Prostate gland (tissue), 2 donors: Measurements from ENCODE around the gene UBASH3B. TPM values are rescaled to one million over a fixed set of nuclear protein-coding genes. Genes with fewer than 3 reads are reported as not detected.

Experiments
- DNase-seq: peaks from one replicate; pipeline ENCODE4 v3.0.0-alpha.2; 2019; ENCODE audit warnings: low spot score
- H3K27ac ChIP-seq, 2 donors: fragments of 200-600 bp; sonication (generic); 2 replicates each; pipeline ENCODE4 v1.5.1; 2017 to 2019
- H3K27me3 ChIP-seq: fragments of 200-600 bp; sonication (generic); replicated peaks from 2 replicates; pipeline ENCODE4 v1.5.1; 2019; ENCODE audit not compliant: insufficient read depth
- H3K36me3 ChIP-seq, 2 donors: fragments of 200-600 bp; sonication (generic); 1 replicate in 1 of 2; 2 replicates in 1 of 2; pipeline versions ENCODE4 v1.5.1 to v1.8.1; 2017 to 2019
- H3K4me1 ChIP-seq: fragments of 200-600 bp; sonication (generic); replicated peaks from 2 replicates; pipeline ENCODE4 v1.5.1; 2019
- H3K4me3 ChIP-seq, 2 donors: fragments of 200-600 bp; sonication (generic); 2 replicates each; pipeline ENCODE4 v1.5.1; 2017 to 2019
- H3K9me3 ChIP-seq: fragments of 200-600 bp; sonication (generic); 2 replicates; pipeline ENCODE4 v1.5.1; 2017
- POLR2A ChIP-seq: fragments of 450-650 bp; IDR thresholded peaks from one replicate; pipeline ENCODE4 v1.6.1; 2016; ENCODE audit warnings: antibody characterized with exemption, mild to moderate bottlenecking
- POLR2AphosphoS5 ChIP-seq: sonication (generic); formaldehyde crosslinking; IDR thresholded peaks from one replicate; pipeline ENCODE4 v1.6.1; 2017; ENCODE audit warnings: antibody characterized with exemption
- WGBS: methylation state at CpG from one replicate; pipeline ENCODE4 v1.1.5; 2018; 5-methylcytosine and 5-hydroxymethylcytosine counted together
- intact Hi-C: fragments of 100-400 bp; cut with DNase I; formaldehyde crosslinking; loops from one replicate; pipeline ENCODE4 v1.14.2; 2022
- total RNA-seq, 2 donors: library from RNA; depleted of rRNA; stranded (reverse); fragments of >200 nt; gene quantifications; one replicate each; pipeline ENCODE4 v1.1.0, GENCODE V29; 2016
- TF ChIP-seq, protein P1 (sequence below), 4 experiments: fragments of 200-600 bp in 2 of 4; fragments of 450-650 bp in 2 of 4; sonication (generic) in 2 of 4; IDR thresholded peaks; 1 replicate in 3 of 4; 2 replicates in 1 of 4; pipeline ENCODE4 v1.5.1; 2016 to 2019; ENCODE audit warnings: antibody characterized with exemption in 4 of 4, mild to moderate bottlenecking in 2 of 4, moderate library complexity in 2 of 4

The UBASH3B gene
- total RNA-seq, 2 donors from 2014 or later, result 1.9 to 9.9 TPM

DNA sequence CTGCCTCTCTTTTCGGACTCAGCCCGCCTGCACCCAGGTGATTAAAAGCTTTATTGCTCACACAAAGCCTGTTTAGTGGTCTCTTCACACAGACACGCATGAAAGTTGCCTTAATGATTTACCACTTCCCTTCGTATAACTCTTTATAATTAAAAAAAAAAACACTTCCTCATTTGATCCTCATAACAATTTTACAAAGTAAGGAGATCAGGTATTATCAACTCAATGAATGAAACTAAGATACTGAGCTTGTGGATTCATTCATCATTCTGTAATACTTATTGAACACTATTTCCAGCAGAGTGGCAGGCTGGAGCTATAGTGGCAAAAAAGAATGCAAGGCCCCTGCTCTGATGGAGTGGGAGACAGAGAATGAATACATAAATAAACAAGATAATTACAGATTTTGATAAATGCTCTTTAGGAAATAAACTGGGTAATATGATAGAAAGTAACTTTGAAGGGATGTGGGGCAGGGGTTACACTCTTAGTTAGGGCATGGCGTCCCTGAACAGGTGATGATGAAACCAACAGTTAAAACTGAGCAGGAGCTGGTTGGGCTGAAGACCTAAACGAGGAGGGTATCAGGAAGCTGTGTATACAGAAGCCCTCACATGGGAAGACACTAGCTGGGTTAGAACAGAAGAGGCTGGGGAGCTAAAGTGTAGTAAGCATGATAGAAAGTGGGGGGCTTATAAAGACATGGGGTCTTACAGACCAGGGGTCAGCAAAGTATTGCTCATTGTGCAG lies 177.4 kb downstream of the UBASH3B start:
- H3K36me3 ChIP-seq, result no peaks in the 10 kb centered on the region
- H3K9me3 ChIP-seq, result no peaks in the 10 kb centered on the region
- no peaks in the 10 kb centered on the region for H3K27me3 ChIP-seq
- no peaks in the 10 kb centered on the region for H3K4me1 ChIP-seq
- no peak overlapping the region for H3K27ac ChIP-seq
- no peak overlapping the region for H3K4me3 ChIP-seq
- TF ChIP-seq POLR2A (no peak), POLR2AphosphoS5 (no peak)
- TF ChIP-seq, protein P1, sequence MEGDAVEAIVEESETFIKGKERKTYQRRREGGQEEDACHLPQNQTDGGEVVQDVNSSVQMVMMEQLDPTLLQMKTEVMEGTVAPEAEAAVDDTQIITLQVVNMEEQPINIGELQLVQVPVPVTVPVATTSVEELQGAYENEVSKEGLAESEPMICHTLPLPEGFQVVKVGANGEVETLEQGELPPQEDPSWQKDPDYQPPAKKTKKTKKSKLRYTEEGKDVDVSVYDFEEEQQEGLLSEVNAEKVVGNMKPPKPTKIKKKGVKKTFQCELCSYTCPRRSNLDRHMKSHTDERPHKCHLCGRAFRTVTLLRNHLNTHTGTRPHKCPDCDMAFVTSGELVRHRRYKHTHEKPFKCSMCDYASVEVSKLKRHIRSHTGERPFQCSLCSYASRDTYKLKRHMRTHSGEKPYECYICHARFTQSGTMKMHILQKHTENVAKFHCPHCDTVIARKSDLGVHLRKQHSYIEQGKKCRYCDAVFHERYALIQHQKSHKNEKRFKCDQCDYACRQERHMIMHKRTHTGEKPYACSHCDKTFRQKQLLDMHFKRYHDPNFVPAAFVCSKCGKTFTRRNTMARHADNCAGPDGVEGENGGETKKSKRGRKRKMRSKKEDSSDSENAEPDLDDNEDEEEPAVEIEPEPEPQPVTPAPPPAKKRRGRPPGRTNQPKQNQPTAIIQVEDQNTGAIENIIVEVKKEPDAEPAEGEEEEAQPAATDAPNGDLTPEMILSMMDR (IDR thresholded peaks at IDR 0.05), result no peak
- intact Hi-C loops, result no loop called here
- WGBS, result 61% methylated on average over 6 of the region's 6 CpGs
- no peak for DNase-seq

DNA sequence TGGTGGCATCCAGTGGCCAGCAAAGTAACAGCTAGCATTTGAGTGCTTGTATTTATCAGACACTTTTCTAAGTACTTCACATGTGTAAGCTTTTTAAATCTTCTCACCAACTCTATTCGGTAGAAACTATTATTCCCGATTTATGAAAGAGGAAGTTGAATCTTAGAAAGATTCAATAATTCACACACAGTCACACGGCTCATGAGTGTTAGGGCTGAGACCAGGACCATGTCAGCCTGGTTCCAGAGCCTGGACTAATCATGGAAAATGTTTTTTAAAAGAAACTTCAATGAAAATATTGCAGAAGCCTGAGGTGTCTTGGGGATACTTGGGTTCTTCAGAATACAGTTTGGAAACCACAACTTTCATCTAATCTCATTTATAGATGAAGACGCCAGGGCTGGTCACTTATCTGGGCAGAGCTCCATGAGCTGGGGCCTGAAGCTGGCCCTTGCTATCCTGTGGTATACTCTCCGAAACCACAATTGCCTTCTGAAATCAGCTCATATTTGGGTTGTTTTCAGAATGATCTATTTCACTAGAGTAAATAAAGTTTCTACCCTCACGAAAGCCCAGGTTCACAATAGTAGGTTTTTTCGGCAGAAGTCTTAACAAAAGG lies 178.4 kb downstream of the UBASH3B start:
- DNase-seq, result no peak
- H3K4me1 ChIP-seq, result no peaks in the 10 kb centered on the region
- WGBS, result 83% methylated on average over 7 of the region's 7 CpGs
- no peak overlapping the region for H3K4me3 ChIP-seq
- TF ChIP-seq, protein P1 (IDR thresholded peaks at IDR 0.05), result no peak
- TF ChIP-seq POLR2A, result no peak
- TF ChIP-seq POLR2AphosphoS5, result no peak
- intact Hi-C loops, result no loop called here
- no peaks in the 10 kb centered on the region for H3K27me3 ChIP-seq
- no peaks in the 10 kb centered on the region for H3K9me3 ChIP-seq
- H3K27ac ChIP-seq, result no peak overlapping the region
- no peaks in the 10 kb centered on the region for H3K36me3 ChIP-seq

GRCh38 chr11:122836916-122837315 lies 181.4 kb downstream of the UBASH3B start:
- no peaks in the 10 kb centered on the region for H3K36me3 ChIP-seq
- H3K4me1 ChIP-seq, result no peaks in the 10 kb centered on the region
- no peak overlapping the region for H3K27ac ChIP-seq
- no peaks in the 10 kb centered on the region for H3K27me3 ChIP-seq
- intact Hi-C loops, result no loop called here
- TF ChIP-seq POLR2A (no peak), POLR2AphosphoS5 (no peak)
- TF ChIP-seq, protein P1 (IDR thresholded peaks at IDR 0.05), result no peak
- no peak for DNase-seq
- H3K4me3 ChIP-seq, result no peak overlapping the region
- no peaks in the 10 kb centered on the region for H3K9me3 ChIP-seq

DNA sequence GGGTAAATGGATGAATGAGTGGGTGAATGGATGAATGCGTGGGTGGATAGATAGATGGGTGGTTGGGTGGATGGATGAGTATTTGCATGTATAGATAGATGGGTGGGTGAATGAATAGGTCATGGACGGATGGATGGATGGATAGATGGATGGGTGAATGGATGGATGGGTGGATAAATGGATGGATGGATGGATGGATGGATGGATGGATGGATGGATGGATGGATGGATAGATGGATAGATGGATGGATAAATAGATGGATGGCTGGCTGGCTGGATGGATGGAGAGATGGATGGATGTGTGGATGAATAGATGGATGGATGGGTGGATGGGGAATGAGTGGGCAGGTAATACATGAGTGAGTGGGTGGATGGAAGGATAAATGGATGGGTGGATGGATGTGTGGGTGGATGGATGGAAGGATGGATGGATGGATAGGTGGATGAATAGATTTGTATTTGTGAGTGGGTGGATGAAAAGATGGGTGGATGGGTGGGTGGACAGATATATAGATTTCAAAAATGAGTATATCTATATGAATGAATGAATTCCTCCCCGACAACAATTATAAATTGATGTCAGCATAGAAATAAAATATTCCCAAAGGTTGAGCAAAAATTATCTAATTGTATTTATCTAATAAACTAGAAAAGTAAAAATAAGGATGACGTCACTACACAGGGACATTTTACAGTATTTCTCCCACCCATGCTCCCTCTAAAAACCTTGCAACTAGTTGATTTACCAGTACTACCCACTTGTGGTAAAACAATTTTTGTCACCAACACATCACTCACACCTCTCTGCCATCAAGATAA lies 182.2 kb downstream of the UBASH3B start:
- no peaks in the 10 kb centered on the region for H3K27me3 ChIP-seq
- no peaks in the 10 kb centered on the region for H3K4me1 ChIP-seq
- TF ChIP-seq, protein P1 (IDR thresholded peaks at IDR 0.05), result no peak
- TF ChIP-seq POLR2AphosphoS5 (no peak), POLR2A (no peak)
- no peaks in the 10 kb centered on the region for H3K9me3 ChIP-seq
- WGBS, result 93% methylated on average over 4 of the region's 4 CpGs
- intact Hi-C loops, result no loop called here
- H3K36me3 ChIP-seq, result no peaks in the 10 kb centered on the region
- H3K4me3 ChIP-seq, result no peak overlapping the region
- no peak overlapping the region for H3K27ac ChIP-seq
- no peak for DNase-seq
